Osteocyte (in vitro differentiated cells): ENCODE results near the gene ANKH. TPM values are rescaled to one million over a fixed set of nuclear protein-coding genes. Genes with fewer than 3 reads are reported as not detected.

Source experiments
- DNase-seq: peaks from one replicate; pipeline ENCODE4 v3.0.0; 2021; ENCODE audit warnings: mixed read lengths; ENCODE audit not compliant: unreplicated experiment; ENCODE audit errors: extremely low spot score
- H3K27ac Mint-ChIP-seq: one replicate; pipeline ENCODE4 v1.8.0; 2021; ENCODE audit warnings: mild to moderate bottlenecking, mixed read lengths; ENCODE audit not compliant: unreplicated experiment
- H3K27me3 Mint-ChIP-seq: one replicate; pipeline ENCODE4 v1.8.0; 2021; ENCODE audit warnings: mixed read lengths; ENCODE audit not compliant: unreplicated experiment
- H3K36me3 Mint-ChIP-seq: one replicate; pipeline ENCODE4 v1.8.0; 2021; ENCODE audit warnings: mixed read lengths; ENCODE audit not compliant: unreplicated experiment
- H3K4me1 Mint-ChIP-seq: one replicate; pipeline ENCODE4 v1.8.0; 2021; ENCODE audit warnings: mixed read lengths; ENCODE audit not compliant: unreplicated experiment
- H3K4me3 Mint-ChIP-seq: one replicate; pipeline ENCODE4 v1.8.0; 2021; ENCODE audit warnings: mild to moderate bottlenecking, moderate library complexity, mixed read lengths; ENCODE audit not compliant: unreplicated experiment
- H3K9me3 Mint-ChIP-seq: one replicate; pipeline ENCODE4 v1.8.0; 2021; ENCODE audit warnings: mixed read lengths; ENCODE audit not compliant: unreplicated experiment
- CTCF ChIP-seq: fragments of 200-600 bp; sonication (generic); IDR thresholded peaks from 2 replicates; pipeline ENCODE4 v1.5.0; 2021; ENCODE audit warnings: antibody characterized with exemption, mild to moderate bottlenecking, moderate library complexity
- total RNA-seq: library from RNA; stranded (reverse); gene quantifications from 2 replicates; pipeline ENCODE4 v1.2.1, GENCODE V29; 2021

ANKH gene
- total RNA-seq, 1 donor from 2014 or later, result 50.8 TPM

GRCh38 chr5:14681236-14681752, 190.3 kb downstream of the ANKH start:
- peaks cover 5% of the 10 kb centered on the region for H3K4me1 Mint-ChIP-seq
- H3K9me3 Mint-ChIP-seq, result no peaks in the 10 kb centered on the region
- peaks cover 34% of the 10 kb centered on the region for H3K36me3 Mint-ChIP-seq
- no peak overlapping the region for H3K4me3 Mint-ChIP-seq
- H3K27ac Mint-ChIP-seq, result no peak overlapping the region
- no peak for TF ChIP-seq CTCF
- no peak for DNase-seq
- no peaks in the 10 kb centered on the region for H3K27me3 Mint-ChIP-seq

- peaks cover 34% of the 10 kb centered on the region for H3K36me3 Mint-ChIP-seq
- no peak overlapping the region for H3K27ac Mint-ChIP-seq
- no peak for DNase-seq
- H3K4me3 Mint-ChIP-seq, result no peak overlapping the region
- no peak for TF ChIP-seq CTCF
- H3K27me3 Mint-ChIP-seq, result no peaks in the 10 kb centered on the region
- peaks cover 8% of the 10 kb centered on the region for H3K4me1 Mint-ChIP-seq
- no peaks in the 10 kb centered on the region for H3K9me3 Mint-ChIP-seq
Observed at GRCh38 chr5:14679595-14679994, 192.0 kb downstream of the ANKH start.

GRCh38 chr5:14678773-14679334, 192.7 kb downstream of the ANKH start:
- no peak for DNase-seq
- TF ChIP-seq CTCF, result no peak
- peaks cover 13% of the 10 kb centered on the region for H3K4me1 Mint-ChIP-seq
- no peaks in the 10 kb centered on the region for H3K27me3 Mint-ChIP-seq
- peaks cover 34% of the 10 kb centered on the region for H3K36me3 Mint-ChIP-seq
- no peak overlapping the region for H3K4me3 Mint-ChIP-seq
- H3K9me3 Mint-ChIP-seq, result no peaks in the 10 kb centered on the region
- no peak overlapping the region for H3K27ac Mint-ChIP-seq

GRCh38 chr5:14676320-14676719, 195.3 kb downstream of the ANKH start:
- no peak overlapping the region for H3K27ac Mint-ChIP-seq

More at GRCh38 chr5:14676320-14676719, 195.3 kb downstream of the ANKH start:
- Mint-ChIP-seq H3K27me3 (no peaks in the 10 kb centered on the region), H3K36me3 (peaks cover 17% of the 10 kb centered on the region), H3K9me3 (no peaks in the 10 kb centered on the region), H3K4me3 (no peak overlapping the region), H3K4me1 (peaks cover 23% of the 10 kb centered on the region)
- TF ChIP-seq CTCF, result no peak
- DNase-seq, result peak; percentile 71
